Measurements from ENCODE around the gene NRAS. TPM values are rescaled to one million over a fixed set of nuclear protein-coding genes. Genes with fewer than 3 reads are reported as not detected.

The NRAS gene
- total RNA-seq, 1 donor, result 80.1 TPM

DNA sequence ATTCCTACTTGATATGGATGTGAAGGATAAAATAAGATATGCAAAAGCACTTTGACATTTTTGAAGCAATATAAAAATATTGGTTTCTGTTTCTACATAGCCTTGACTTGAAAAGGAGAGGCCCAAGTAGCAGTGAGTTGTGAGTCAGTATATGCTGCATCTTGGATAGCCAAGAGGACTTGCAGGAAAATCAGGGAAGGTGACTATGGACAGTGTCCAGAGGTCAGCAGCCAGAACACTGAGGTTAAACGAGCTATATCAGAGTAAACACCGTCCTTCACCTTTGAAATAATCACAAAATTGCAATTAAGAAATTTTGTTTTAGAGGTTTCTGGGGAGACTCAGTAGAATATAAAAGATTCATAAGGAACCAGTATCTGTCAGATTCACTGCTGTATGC lies 14.6 kb downstream of the NRAS start:
- no peak for DNase-seq (ENCODE audit: low read depth)
- no peak for TF ChIP-seq CTCF (IDR thresholded peaks at IDR 0.05; ENCODE audit: insufficient read depth, low read length)
- no peak overlapping the region for H3K4me3 ChIP-seq (ENCODE audit: low read depth, low read length)

DNA sequence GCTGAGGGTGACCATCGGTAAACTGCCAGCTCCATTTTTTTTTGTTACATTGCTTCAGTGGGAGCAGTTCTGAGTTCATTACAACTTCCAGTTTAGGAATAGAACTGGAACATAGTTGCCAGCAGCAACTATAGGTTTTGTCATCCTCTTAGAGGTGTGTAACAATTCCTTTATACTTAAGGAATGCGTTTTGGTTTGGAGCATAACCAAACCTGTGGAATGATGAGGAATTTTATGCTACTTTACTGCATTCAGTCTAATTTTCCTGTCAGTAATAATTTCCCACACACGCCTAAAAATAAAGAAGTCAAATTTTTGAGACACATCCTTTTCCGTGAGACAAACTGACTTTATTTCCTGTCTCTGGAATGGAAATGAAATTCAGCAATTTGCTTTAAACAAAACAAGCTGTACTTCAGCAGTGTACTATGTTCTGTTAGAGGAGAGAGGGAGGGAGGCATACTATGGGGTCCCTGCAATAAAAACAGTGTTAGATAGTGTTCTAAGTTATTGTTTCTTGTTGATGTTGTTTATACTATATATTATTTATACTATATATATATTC lies 16.5 kb downstream of the NRAS start:
- DNase-seq (ENCODE audit: low read depth), result peak; percentile 10
- TF ChIP-seq CTCF (IDR thresholded peaks at IDR 0.05; ENCODE audit: insufficient read depth, low read length), result no peak
- no peak overlapping the region for H3K4me3 ChIP-seq (ENCODE audit: low read depth, low read length)

DNA sequence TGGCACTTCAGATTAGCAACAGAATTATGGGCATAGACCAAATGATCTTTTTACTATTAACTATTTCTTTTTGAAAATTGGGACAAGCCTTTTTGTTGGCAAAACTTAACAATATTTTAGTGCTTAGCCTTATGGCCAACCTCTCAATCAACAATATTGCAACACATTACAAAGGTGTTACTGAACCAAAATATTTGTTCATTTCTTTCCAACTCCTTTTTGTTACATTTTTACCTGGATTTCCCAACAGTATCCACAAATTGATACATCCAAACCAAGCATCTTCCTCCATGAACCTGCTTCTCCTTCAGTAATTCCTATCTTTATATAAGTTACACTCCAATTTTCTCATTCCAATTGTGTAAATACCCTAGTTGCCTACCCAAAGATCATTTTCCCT lies 19.8 kb downstream of the NRAS start:
- no peak for DNase-seq (ENCODE audit: low read depth)
- no peak for TF ChIP-seq CTCF (IDR thresholded peaks at IDR 0.05; ENCODE audit: insufficient read depth, low read length)
- H3K4me3 ChIP-seq (ENCODE audit: low read depth, low read length), result no peak overlapping the region

GRCh38 chr1:114695430-114696058 lies 21.0 kb downstream of the NRAS start, which contains the start of gene AMPD1:
Gene AMPD1, minus strand, starts transcription at chr1:114695546. Its CDS starts 75 bp downstream, at chr1:114695471.
- no peak for TF ChIP-seq CTCF (IDR thresholded peaks at IDR 0.05; ENCODE audit: insufficient read depth, low read length)
- H3K4me3 ChIP-seq (ENCODE audit: low read depth, low read length), result no peak within 1 kb of the TSS
- peak; percentile 33 for DNase-seq (ENCODE audit: low read depth)

- no peak for TF ChIP-seq CTCF (IDR thresholded peaks at IDR 0.05; ENCODE audit: insufficient read depth, low read length)
- no peak for DNase-seq (ENCODE audit: low read depth)
- H3K4me3 ChIP-seq (ENCODE audit: low read depth, low read length), result no peak overlapping the region
Observed at GRCh38 chr1:114694540-114695310, 21.8 kb downstream of the NRAS start.

GRCh38 chr1:114692947-114693346 lies 23.6 kb downstream of the NRAS start:
- no peak for DNase-seq (ENCODE audit: low read depth)
- no peak for TF ChIP-seq CTCF (IDR thresholded peaks at IDR 0.05; ENCODE audit: insufficient read depth, low read length)
- no peak overlapping the region for H3K4me3 ChIP-seq (ENCODE audit: low read depth, low read length)

All from fibroblast of the aortic adventitia (primary cell).